ENCODE results near the gene ARHGEF4.

- TF ChIP-seq, protein P1, sequence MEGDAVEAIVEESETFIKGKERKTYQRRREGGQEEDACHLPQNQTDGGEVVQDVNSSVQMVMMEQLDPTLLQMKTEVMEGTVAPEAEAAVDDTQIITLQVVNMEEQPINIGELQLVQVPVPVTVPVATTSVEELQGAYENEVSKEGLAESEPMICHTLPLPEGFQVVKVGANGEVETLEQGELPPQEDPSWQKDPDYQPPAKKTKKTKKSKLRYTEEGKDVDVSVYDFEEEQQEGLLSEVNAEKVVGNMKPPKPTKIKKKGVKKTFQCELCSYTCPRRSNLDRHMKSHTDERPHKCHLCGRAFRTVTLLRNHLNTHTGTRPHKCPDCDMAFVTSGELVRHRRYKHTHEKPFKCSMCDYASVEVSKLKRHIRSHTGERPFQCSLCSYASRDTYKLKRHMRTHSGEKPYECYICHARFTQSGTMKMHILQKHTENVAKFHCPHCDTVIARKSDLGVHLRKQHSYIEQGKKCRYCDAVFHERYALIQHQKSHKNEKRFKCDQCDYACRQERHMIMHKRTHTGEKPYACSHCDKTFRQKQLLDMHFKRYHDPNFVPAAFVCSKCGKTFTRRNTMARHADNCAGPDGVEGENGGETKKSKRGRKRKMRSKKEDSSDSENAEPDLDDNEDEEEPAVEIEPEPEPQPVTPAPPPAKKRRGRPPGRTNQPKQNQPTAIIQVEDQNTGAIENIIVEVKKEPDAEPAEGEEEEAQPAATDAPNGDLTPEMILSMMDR (optimal IDR thresholded peaks at IDR 0.05 in 1 of 3, IDR thresholded peaks at IDR 0.05 in 1 of 3, conservative IDR thresholded peaks at IDR 0.05 in 1 of 3; ENCODE audit: extremely low read depth in 1 of 3, insufficient read depth in 2 of 3, low read length in 3 of 3), result no peak
- TF ChIP-seq EZH2 (IDR thresholded peaks at IDR 0.05; ENCODE audit: low read length), result no peak
These were observed 17.0 kb upstream of the ARHGEF4 start for GRCh38 chr2:130819608-130820278.

Data from keratinocyte (primary cell).